NT2/D1 (cell line): Measurements from ENCODE around the gene ADAMTSL2.

Source experiments
- SUZ12 ChIP-seq: IDR thresholded peaks from 2 replicates; pipeline ENCODE4 v1.6.1; 2011; ENCODE audit not compliant: insufficient read length, insufficient read depth; ENCODE audit errors: extremely low read depth
- YY1 ChIP-seq: IDR thresholded peaks from 2 replicates; pipeline ENCODE4 v1.6.1; 2011; ENCODE audit not compliant: insufficient read length, insufficient read depth

GRCh38 chr9:133582501-133583045, 48.1 kb downstream of the ADAMTSL2 start:
- TF ChIP-seq YY1 = no peak
- no peak for TF ChIP-seq SUZ12
